A673 (cell line): Measurements from ENCODE around the gene VAV1. TPM values are rescaled to one million over a fixed set of nuclear protein-coding genes. Genes with fewer than 3 reads are reported as not detected.

Source experiments
- BruUV-seq: library from RNA; stranded (reverse); fragments of 400-500 nt; replicated peaks from 2 replicates; lab custom pipeline; 2021; lab: Mats Ljungman, UMichigan
- CTCF ChIA-PET: fragments of 300-600 bp; sonication (Branson Sonifier 250); formaldehyde crosslinking; loops from one replicate; lab custom pipeline; 2022; ENCODE audit warnings: antibody characterized with exemption; lab: Charles Lee
- POLR2A ChIA-PET: fragments of 300-600 bp; sonication (Branson Sonifier 250); formaldehyde crosslinking; loops from one replicate; lab custom pipeline; 2022; ENCODE audit warnings: antibody characterized with exemption; ENCODE audit not compliant: low non-redundant PET; lab: Charles Lee
- DNase-seq: peaks from one replicate; pipeline ENCODE4 v3.0.0-alpha.2; 2015; ENCODE audit warnings: low spot score
- H3K27ac ChIP-seq: fragments of 200-600 bp; sonication (generic); 2 replicates; pipeline ENCODE4 v1.5.1; 2016; ENCODE audit warnings: mixed run types, low read depth, mild to moderate bottlenecking, mixed read lengths, antibody characterized with exemption, low read length; ENCODE audit not compliant: poor library complexity, severe bottlenecking
- H3K27me3 ChIP-seq: fragments of 200-600 bp; sonication (generic); replicated peaks from 2 replicates; pipeline ENCODE4 v1.6.1; 2017; ENCODE audit warnings: mixed run types, low read depth, mild to moderate bottlenecking, mixed read lengths, antibody characterized with exemption, low read length; ENCODE audit not compliant: insufficient read depth, poor library complexity
- H3K36me3 ChIP-seq: fragments of 200-600 bp; sonication (generic); 2 replicates; pipeline ENCODE4 v1.6.1; 2016; ENCODE audit warnings: mixed run types, mild to moderate bottlenecking, mixed read lengths, antibody characterized with exemption, low read length; ENCODE audit not compliant: insufficient read depth, poor library complexity, severe bottlenecking
- H3K4me1 ChIP-seq: fragments of 200-600 bp; sonication (generic); 2 replicates; pipeline ENCODE4 v1.6.1; 2017; ENCODE audit warnings: mixed run types, mild to moderate bottlenecking, mixed read lengths, antibody characterized with exemption, low read length; ENCODE audit not compliant: insufficient read depth, poor library complexity, severe bottlenecking
- H3K4me3 ChIP-seq: fragments of 200-600 bp; sonication (generic); 2 replicates; pipeline ENCODE4 v1.5.1; 2016; ENCODE audit warnings: low read depth, mixed run types, mild to moderate bottlenecking, mixed read lengths, low read length; ENCODE audit not compliant: poor library complexity, severe bottlenecking
- H3K9me3 ChIP-seq: fragments of 200-600 bp; sonication (generic); 2 replicates; pipeline ENCODE4 v1.6.1; 2016; ENCODE audit warnings: mixed run types, low read depth, mild to moderate bottlenecking, mixed read lengths, antibody characterized with exemption, low read length; ENCODE audit not compliant: poor library complexity, severe bottlenecking
- CTCF ChIP-seq: fragments of 300-800, 200-600 bp; sonication (generic); conservative IDR thresholded peaks from 2 replicates; pipeline ENCODE4 v1.5.1; 2017; ENCODE audit warnings: low read depth, mild to moderate bottlenecking, antibody characterized with exemption, low read length, moderate library complexity, mixed read lengths
- EZH2 ChIP-seq: fragments of 200-600 bp; sonication (generic); IDR thresholded peaks from 2 replicates; pipeline ENCODE4 v1.6.1; 2017; ENCODE audit warnings: borderline replicate concordance, low read depth, mild to moderate bottlenecking, mixed read lengths, antibody characterized with exemption, low read length; ENCODE audit not compliant: poor library complexity, severe bottlenecking
- intact Hi-C: fragments of 100-400 bp; cut with micrococcal nuclease; formaldehyde crosslinking; loops from one replicate; pipeline ENCODE4 v1.10.0; 2022; ENCODE audit not compliant: unreplicated experiment
- total RNA-seq: library from RNA; stranded (reverse); gene quantifications from 2 replicates; pipeline ENCODE4 v1.2.3, GENCODE V29; 2021

VAV1 gene
- total RNA-seq, 1 experiment from 2014 or later = 51.6 TPM

- no peaks in the 10 kb centered on the region for H3K9me3 ChIP-seq
- ChIA-PET POLR2A (no interaction called here), CTCF (no interaction called here)
- H3K4me3 ChIP-seq = no peak overlapping the region
- no peak overlapping the region for H3K27ac ChIP-seq
- peaks cover 23% of the 10 kb centered on the region for H3K36me3 ChIP-seq
- TF ChIP-seq EZH2 (no peak), CTCF (no peak)
- BruUV-seq = no TSS peak
- no peaks in the 10 kb centered on the region for H3K4me1 ChIP-seq
- no peak for DNase-seq
- intact Hi-C loops = no loop called here
- H3K27me3 ChIP-seq = no peaks in the 10 kb centered on the region
Observed at GRCh38 chr19:6835501-6835900, 63.0 kb downstream of the VAV1 start.

GRCh38 chr19:6837525-6837924, 65.0 kb downstream of the VAV1 start:
- H3K27me3 ChIP-seq = no peaks in the 10 kb centered on the region
- POLR2A ChIA-PET = no interaction called here
- no peaks in the 10 kb centered on the region for H3K4me1 ChIP-seq
- H3K9me3 ChIP-seq = no peaks in the 10 kb centered on the region
- CTCF ChIA-PET = no interaction called here
- TF ChIP-seq CTCF (no peak), EZH2 (no peak)
- no peak overlapping the region for H3K27ac ChIP-seq
- no TSS peak for BruUV-seq
- intact Hi-C loops = no loop called here
- peaks cover 22% of the 10 kb centered on the region for H3K36me3 ChIP-seq
- no peak overlapping the region for H3K4me3 ChIP-seq
- DNase-seq = no peak

GRCh38 chr19:6838062-6838655, 65.7 kb downstream of the VAV1 start:
- DNase-seq = no peak
- Histone ChIP-seq H3K4me1 (peaks cover 1% of the 10 kb centered on the region), H3K27ac (no peak overlapping the region), H3K9me3 (no peaks in the 10 kb centered on the region), H3K36me3 (peaks cover 18% of the 10 kb centered on the region), H3K27me3 (no peaks in the 10 kb centered on the region), H3K4me3 (no peak overlapping the region)
- BruUV-seq = no TSS peak
- intact Hi-C loops = no loop called here
- POLR2A ChIA-PET = no interaction called here
- CTCF ChIA-PET = no interaction called here
- no peak for TF ChIP-seq EZH2
- no peak for TF ChIP-seq CTCF
